ENCODE results near the gene POLR1C.
"Not testable (repeated sequence)": the region's sequence is repeated elsewhere in the genome, so short reads cannot be mapped to it uniquely, and the experiment has no call there.

GRCh38 chr6:43498291-43498690 is 18.6 kb upstream of the POLR1C start:
- TF ChIP-seq CBX3 (IDR thresholded peaks at IDR 0.05; ENCODE audit: borderline replicate concordance, low read depth); HDGF (IDR thresholded peaks at IDR 0.05); SIN3A (IDR thresholded peaks at IDR 0.05; ENCODE audit: low read depth, low read length); CTCF (IDR thresholded peaks at IDR 0.05 in 2 of 3, conservative IDR thresholded peaks at IDR 0.05 in 1 of 3; ENCODE audit: control insufficient read depth in 2 of 3, extremely low read depth in 1 of 3, insufficient read depth in 1 of 3, low read depth in 3 of 3, low read length in 3 of 3); GABPA (IDR thresholded peaks at IDR 0.05; ENCODE audit: low read depth); EGR1 (IDR thresholded peaks at IDR 0.05; ENCODE audit: borderline replicate concordance in 1 of 2, low read depth in 2 of 2, low read length in 2 of 2); EP300 (IDR thresholded peaks at IDR 0.05; ENCODE audit: borderline replicate concordance in 1 of 2, control insufficient read depth in 1 of 2, low read depth in 2 of 2, low read length in 2 of 2): not testable (repeated sequence)

All from GM12878 (cell line).